ENCODE results near the gene SLC52A1. TPM values are rescaled to one million over a fixed set of nuclear protein-coding genes. Genes with fewer than 3 reads are reported as not detected.

SLC52A1 gene
- polyA plus RNA-seq, 1 of the 3 experiments (the other 2 are of a cell fraction), result 0.49 TPM

DNA sequence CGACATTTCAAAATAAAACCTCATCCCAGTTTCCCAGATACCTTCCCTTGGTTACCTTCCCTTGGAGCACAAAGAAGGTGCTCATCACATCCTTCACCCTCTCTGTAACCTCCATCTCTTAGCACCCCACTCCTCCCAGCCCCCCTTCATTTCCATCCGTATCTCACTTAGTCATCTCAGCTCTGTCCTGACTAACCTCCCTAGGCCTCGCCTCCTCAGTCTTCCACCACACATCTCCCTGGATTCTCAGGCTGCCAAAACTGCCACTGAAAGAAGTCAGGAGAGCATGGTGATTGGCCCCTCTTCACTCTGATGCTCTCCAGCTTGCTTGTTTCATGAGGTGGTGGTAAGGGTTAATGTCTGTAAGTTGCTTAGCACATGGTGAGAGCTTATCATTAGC, 45.4 kb upstream of the SLC52A1 start (continued):
- no peak for TF ChIP-seq MAX (IDR thresholded peaks at IDR 0.05; ENCODE audit: low read depth)
- no peak for TF ChIP-seq RAD21 (IDR thresholded peaks at IDR 0.05; ENCODE audit: low read length)
- TF ChIP-seq, protein P1, sequence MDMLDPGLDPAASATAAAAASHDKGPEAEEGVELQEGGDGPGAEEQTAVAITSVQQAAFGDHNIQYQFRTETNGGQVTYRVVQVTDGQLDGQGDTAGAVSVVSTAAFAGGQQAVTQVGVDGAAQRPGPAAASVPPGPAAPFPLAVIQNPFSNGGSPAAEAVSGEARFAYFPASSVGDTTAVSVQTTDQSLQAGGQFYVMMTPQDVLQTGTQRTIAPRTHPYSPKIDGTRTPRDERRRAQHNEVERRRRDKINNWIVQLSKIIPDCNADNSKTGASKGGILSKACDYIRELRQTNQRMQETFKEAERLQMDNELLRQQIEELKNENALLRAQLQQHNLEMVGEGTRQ (IDR thresholded peaks at IDR 0.05; ENCODE audit: borderline replicate concordance, low read depth, low read length), result no peak
- no peak for TF ChIP-seq TCF12 (IDR thresholded peaks at IDR 0.05)

DNA sequence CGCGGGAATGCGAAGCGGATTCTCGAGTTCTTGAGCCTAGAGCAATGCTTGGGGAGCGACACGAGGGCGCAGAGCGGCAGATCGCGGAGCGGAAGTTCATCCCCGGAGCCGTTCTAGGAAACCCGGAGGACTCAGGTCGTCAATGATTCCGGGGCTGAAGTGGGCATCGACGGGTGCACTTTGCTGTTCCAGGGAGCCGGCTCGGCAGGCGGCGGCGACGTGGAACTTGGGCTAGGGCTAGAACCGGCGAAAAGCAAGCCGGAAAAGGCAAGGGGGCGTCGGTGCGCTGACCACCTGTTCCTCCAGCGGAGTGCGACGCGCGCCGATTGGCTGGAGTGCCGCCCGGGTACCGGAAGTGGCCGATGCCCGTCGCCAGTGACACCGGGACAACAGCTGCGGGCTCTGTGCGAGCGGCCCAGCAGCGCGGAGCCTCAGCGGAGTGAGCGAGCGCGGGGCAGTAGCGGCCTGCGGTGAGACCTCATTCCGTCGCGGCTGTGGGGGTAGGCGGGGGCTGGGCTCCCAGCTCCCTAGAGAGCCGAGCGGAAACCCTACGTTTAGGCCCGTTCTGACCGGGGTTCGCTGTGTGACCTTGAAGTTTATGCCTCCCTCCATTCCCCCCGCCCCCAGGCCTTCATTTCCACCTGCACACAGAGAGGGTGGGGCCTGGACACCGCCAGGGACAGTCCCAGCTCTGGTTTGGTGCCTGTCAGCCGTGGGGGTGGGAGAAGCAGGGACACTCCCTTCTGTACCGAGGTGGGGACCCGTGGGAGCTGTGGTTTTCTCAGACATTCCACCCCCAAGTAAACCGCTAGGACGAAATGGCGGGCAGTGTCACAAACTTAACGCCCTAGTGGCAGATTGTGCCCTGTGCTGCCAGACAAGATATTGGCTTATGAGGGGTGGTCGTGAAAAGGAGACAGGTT, 43.1 kb upstream of the SLC52A1 start, which contains the start of gene ZFP3:
Gene ZFP3 (plus strand): TSS at position 362 of the 923 bp plus-strand sequence. CDS start 13,038 bp downstream, outside the sequence.
- TF ChIP-seq, protein P2, sequence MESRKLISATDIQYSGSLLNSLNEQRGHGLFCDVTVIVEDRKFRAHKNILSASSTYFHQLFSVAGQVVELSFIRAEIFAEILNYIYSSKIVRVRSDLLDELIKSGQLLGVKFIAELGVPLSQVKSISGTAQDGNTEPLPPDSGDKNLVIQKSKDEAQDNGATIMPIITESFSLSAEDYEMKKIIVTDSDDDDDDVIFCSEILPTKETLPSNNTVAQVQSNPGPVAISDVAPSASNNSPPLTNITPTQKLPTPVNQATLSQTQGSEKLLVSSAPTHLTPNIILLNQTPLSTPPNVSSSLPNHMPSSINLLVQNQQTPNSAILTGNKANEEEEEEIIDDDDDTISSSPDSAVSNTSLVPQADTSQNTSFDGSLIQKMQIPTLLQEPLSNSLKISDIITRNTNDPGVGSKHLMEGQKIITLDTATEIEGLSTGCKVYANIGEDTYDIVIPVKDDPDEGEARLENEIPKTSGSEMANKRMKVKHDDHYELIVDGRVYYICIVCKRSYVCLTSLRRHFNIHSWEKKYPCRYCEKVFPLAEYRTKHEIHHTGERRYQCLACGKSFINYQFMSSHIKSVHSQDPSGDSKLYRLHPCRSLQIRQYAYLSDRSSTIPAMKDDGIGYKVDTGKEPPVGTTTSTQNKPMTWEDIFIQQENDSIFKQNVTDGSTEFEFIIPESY (IDR thresholded peaks at IDR 0.05; ENCODE audit: borderline replicate concordance, low read depth), result 0 out of 2 replicates have a peak, but pooled peaks have one; percentile 20
- TF ChIP-seq FOXJ3 (CRISPR knock-in tag; IDR thresholded peaks at IDR 0.05) (no peak), EP300 (IDR thresholded peaks at IDR 0.05; ENCODE audit: borderline replicate concordance in 1 of 2, low read depth in 1 of 2, low read length in 1 of 2) (no peak), TCF12 (IDR thresholded peaks at IDR 0.05) (peak; percentile 38; the same call in 1 of the 2 replicates), MAX (IDR thresholded peaks at IDR 0.05; ENCODE audit: low read depth) (peak; percentile 95), ELF1 (IDR thresholded peaks at IDR 0.05) (peak; percentile 72), SMC3 (IDR thresholded peaks at IDR 0.05; ENCODE audit: low read depth, low read length) (no peak), GABPA (IDR thresholded peaks at IDR 0.05; ENCODE audit: low read depth) (peak; percentile 84)
- TF ChIP-seq, protein P3, sequence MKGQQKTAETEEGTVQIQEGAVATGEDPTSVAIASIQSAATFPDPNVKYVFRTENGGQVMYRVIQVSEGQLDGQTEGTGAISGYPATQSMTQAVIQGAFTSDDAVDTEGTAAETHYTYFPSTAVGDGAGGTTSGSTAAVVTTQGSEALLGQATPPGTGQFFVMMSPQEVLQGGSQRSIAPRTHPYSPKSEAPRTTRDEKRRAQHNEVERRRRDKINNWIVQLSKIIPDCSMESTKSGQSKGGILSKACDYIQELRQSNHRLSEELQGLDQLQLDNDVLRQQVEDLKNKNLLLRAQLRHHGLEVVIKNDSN (IDR thresholded peaks at IDR 0.05; ENCODE audit: borderline replicate concordance, low read depth), result peak; percentile 65; the same call in 1 of the 2 replicates
- 8% methylated on average over 26 of the region's 75 CpGs for WGBS (ENCODE audit: low lambda C conversion rate)
- H3K4me3 ChIP-seq (ENCODE audit: low read depth in 2 of 2, low read length in 1 of 2), result peak within 1 kb of the TSS; percentile 64 to 69
- H3K27ac ChIP-seq (ENCODE audit: low read depth in 2 of 2, low read length in 1 of 2), result peak within 1 kb of the TSS in 1 of 2 experiments; percentile 64; a peak in 2 of 4 replicates
- H2AFZ ChIP-seq (ENCODE audit: low read depth), result peak within 1 kb of the TSS; percentile 92
- ChIA-PET CTCF (interaction anchor here (0.8 to 2.0 kb wide), 5 partner anchors 10 to 91 kb away, joined by 3 to 9 read pairs (median 3); partner anchors contain the start of gene CAMTA2), POLR2A (interaction anchor here (2.0 kb wide), 1 partner anchor 33 kb away, joined by 6 read pairs; the partner anchor contains the start of gene ZNF232)
- peak; percentile 95 for DNase-seq
- peak within 1 kb of the TSS; percentile 57 for H3K9ac ChIP-seq
- H4K20me1 ChIP-seq (ENCODE audit: insufficient read depth), result no peaks in the 10 kb centered on the region
- H3K9me2 ChIP-seq, result no peaks in the 10 kb centered on the region
- H3K36me3 ChIP-seq (replicated peaks in 1 of 2; ENCODE audit: control insufficient read depth in 1 of 2, insufficient read depth in 2 of 2, low read length in 1 of 2), result no peaks in the 10 kb centered on the region
- H3K4me1 ChIP-seq (ENCODE audit: control insufficient read depth in 1 of 2, insufficient read depth in 2 of 2, low read depth in 1 of 2, low read length in 1 of 2), result peaks cover 0 to 9% of the 10 kb centered on the region in 2 experiments; a peak in 1 of 4 replicates
- peak within 1 kb of the TSS; percentile 78 for H3K4me2 ChIP-seq
- H3K9me3 ChIP-seq, result no peaks in the 10 kb centered on the region
- H3K79me2 ChIP-seq (ENCODE audit: insufficient read depth), result no peaks in the 10 kb centered on the region
- no peaks in the 10 kb centered on the region for H3F3A ChIP-seq (replicated peaks; ENCODE audit: insufficient read depth)
- no peaks in the 10 kb centered on the region for H3K27me3 ChIP-seq (ENCODE audit: insufficient read depth)

Measured in SK-N-SH (cell line).